HG03442 (cell line): ENCODE data around the gene TELO2.

Experiments used
- ATAC-seq: cut with Tn5 transposase; IDR thresholded peaks from one replicate; pipeline ENCODE4 v1.9.1; 2021; ENCODE audit warnings: mild to moderate bottlenecking, moderate library complexity; ENCODE audit not compliant: unreplicated experiment

TELO2 gene

DNA sequence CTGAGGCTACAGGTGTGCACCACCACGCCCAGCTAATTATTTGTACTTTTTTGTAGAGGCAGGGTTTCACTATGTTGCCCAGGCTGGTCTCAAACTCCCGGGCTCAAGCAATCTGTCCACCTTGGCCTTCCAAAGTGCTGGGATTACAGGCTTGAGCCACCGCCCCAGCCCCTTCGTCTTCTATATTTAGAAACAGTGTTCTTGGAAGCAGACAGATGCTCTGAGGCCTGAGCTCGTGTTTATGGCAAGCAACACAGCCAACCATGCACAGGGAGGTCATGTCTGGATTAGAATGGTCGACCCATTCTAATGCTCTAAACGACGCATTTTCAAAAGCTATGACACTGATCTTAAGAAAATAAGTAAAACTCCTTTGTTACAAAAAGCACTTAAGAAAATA is 56.9 kb downstream of the TELO2 start:
- ATAC-seq = no peak

DNA sequence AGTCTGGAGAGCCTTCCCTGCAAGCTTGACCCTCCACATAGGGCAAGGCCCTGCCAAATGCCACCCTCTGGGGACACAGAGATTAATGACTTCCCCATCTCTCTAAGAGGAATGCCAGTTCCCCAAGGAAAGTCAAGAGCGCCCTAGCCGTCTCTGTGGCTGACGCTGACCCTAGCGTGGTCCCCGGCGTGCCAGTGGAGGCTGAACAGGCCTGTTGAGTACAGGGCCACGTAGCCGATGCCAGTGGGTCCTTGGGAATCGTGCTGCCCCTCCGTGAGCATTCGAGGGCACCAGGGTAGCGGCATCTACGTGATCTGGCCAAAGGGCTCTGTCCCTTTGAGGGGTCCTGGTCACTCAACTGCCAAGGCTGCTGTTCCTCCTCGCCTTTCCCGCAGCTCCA is 57.5 kb downstream of the TELO2 start:
- no peak for ATAC-seq

DNA sequence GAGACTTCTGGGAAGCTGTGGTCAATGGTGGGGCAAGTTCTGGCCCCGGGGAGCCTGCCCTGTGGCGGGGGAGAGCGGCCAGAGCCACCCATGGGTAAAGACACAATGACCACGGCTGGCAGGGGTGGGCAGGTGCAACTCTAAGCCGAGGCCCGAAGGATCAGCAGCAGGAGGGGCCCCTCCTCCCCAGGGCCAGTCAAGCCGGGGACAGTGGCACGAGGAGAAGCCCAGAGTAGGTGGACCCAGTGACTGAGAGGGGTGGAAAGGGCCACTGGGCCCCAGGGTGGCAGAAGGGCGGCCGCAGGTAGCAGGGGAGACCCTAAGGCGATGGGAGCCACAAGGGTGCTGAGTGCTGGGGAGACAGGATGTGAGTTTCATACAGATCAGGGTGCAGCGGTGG is 58.0 kb downstream of the TELO2 start:
- no peak for ATAC-seq

DNA sequence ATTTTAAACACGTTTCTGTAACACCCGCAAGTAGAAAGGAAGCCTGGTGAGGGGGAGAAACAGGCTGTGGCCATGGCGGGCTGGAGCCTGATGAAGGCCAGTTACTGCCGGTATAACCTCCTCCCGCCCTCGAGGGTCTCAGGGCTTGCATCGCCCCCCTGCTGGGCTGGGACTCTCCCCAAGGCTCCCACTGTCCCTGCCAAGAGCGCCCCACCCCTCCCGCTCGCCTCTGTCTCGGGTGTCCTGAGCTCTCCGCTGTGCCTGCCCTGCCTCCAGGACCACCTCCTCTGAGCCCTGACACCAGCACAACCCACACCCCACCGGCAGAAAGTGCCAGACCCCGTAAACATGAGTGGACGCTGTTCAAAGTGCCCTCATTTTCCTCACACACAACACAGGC is 59.0 kb downstream of the TELO2 start:
- ATAC-seq = no peak

DNA sequence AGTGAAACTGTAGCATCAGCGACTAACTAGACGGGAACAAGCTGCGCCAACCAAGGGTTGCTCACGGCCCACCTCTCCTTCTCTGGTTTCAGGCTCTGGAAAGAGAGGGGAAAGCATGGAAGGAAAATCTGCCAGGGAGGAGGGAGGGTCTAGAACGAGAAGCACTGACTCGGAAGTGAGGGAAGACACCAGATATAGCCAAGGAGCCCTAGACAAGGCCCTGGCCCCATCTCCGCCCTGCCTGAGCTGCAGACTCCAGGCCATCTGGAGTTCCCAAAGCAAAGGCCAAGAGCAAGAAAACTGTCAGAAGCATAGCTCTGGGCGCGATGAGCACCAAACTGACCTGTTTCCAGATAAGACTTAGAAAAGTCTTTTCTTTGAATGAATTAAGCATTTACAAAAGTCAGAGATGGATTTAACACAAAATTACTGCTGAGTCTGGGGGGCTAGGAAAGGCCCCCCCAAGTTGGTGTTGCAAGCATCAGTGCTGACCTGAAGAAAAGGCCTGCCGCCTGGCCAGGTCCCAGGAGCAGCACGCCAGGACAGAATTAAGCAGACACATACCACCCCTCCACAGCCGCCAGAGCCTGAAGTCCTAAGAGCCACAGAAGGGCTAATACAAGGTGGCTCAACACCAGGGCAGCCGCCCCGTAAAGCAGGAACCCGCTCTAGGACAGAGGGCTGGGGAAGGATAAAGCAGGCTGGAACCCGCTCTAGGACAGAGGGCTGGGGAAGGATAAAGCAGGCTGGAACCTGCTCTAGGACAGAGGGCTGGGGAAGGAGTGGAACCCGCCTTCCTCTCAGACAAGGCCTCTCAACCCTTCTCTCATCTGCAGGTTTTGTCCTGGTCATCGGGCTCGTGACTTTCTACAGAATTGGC is 61.0 kb downstream of the TELO2 start:
- no peak for ATAC-seq

DNA sequence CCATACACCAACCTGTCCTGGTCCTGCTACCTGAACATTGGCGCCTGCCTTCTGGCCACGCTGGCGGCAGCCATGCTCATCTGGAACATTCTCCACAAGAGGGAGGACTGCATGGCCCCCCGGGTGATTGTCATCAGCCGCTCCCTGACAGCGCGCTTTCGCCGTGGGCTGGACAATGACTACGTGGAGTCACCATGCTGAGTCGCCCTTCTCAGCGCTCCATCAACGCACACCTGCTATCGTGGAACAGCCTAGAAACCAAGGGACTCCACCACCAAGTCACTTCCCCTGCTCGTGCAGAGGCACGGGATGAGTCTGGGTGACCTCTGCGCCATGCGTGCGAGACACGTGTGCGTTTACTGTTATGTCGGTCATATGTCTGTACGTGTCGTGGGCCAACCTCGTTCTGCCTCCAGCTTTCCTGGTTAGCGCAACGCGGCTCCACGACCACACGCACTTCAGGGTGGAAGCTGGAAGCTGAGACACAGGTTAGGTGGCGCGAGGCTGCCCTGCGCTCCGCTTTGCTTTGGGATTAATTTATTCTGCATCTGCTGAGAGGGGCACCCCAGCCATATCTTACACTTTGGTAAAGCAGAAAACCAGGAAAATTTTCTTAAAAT is 61.8 kb downstream of the TELO2 start:
- ATAC-seq = no peak

DNA sequence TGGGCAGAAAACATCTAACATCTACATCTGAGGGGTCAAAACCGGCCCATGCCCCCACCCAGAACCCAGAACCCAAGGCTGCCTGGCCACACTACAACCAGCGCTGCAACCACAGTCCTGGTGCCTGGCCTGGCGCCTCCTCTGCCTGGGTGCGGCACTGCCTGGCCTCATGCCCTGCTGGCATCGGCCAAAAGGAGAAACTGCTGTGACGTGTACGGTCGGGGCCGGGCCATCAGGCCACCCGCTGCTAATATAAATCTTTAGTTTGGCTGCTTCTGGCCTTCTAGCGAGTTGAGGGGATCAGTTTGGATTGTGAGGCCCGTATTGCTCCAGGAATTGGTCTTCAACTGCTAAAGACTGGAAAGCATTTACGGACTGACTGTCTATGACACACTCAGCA is 63.1 kb downstream of the TELO2 start:
- no peak for ATAC-seq

DNA sequence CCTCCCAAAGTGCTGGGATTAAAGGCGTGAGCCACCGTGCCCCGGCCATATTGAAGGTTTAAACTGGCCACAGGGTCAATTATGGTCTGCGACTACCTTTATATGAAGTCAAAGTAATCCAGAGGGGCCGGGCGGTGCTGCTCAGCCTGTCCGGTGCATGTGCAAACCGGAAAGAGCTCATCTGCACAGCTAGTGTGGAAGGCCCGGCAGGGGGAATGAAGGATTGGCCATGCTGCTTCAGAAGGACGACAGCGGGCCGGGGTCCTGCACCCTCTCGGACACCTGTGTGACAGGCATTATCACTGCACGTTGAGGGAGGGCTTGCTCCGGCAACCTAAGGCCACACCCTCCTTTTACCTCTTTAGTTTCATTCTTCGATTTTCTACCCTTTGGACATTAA is 63.9 kb downstream of the TELO2 start:
- ATAC-seq = no peak

DNA sequence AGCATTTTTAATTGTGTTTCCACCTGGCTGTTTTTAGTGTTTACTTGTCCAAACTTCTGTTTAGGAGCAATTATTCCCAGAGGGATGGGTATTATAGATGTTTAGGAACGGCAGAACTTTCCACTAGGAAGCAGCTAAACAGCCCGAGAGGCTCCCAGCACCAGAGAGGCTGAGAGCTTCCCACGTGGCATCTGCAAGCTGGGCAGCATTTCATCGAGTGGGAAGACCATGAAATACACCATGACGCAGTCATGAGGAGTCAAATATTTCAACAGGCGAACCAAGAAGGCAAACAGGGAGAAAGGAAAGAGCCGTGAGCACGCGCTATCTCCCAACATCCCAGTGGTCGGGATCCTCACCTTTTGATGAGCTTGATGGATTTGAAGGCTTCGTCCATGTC is 64.4 kb downstream of the TELO2 start:
- ATAC-seq = no peak

DNA sequence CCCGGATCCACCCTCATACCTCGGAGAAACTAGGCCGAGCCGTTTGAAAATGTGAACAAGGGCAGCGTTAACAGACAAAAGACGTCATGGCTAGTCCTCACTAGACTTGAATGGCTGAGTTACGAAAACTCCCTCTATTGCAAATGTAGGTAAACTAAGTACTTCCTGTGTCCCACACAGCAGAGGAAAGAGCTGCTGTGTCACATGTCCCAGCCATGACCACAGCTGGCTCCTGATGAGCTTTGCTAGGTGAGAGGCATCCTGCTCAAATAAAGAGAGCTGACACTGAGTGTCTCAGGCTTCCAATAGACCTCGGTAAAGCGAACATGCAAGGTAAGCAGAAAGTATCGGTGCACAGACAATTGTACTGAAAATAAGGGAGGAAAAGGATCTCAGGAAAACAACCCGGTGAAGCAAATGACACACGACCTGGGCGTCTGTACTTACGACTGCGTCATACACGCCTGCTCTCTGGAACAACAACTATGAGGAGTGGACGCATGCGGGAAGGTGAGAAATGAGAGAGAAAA is 66.4 kb downstream of the TELO2 start:
- ATAC-seq = no peak
